ENCODE data around the gene EME2. TPM values are rescaled to one million over a fixed set of nuclear protein-coding genes. Genes with fewer than 3 reads are reported as not detected.

Gene EME2
- total and polyA plus RNA-seq, 2 of the 13 experiments (the other 11 are each of a cell fraction or from before 2014, with no cell fraction given), result 4.4 to 7.6 TPM

DNA sequence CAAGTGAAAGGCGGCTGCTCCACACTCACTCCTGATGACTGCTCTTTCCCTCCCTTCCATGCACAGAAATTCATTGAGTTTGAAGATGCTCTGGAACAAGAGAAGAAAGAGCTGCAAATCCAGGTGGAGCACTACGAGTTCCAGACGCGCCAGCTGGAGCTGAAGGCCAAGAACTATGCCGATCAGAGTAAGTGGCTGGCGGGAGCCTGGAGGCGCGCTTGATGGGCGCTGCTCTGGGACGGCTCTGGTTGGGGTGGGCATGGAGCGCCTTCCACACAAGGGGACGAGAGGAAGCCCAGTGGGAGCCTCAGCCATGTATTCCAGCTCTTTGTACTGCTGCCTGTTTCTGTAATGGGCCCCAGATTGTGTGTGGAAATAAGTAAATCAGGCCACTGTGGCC lies 48.1 kb upstream of the EME2 start:
- H3K4me1 ChIP-seq (ENCODE audit: insufficient read depth, low read length), result peaks cover 41% of the 10 kb centered on the region
- no peak for FAIRE-seq
- ChIA-PET CTCF (ENCODE audit: low intra/inter-chr PET ratio, low total read pairs) (no interaction called here), POLR2A (interaction anchor here (1.7 kb wide), 1 partner anchor 46 kb away, joined by 8 read pairs; the partner anchor contains the start of gene JPT2)
- H4K20me1 ChIP-seq (ENCODE audit: insufficient read depth, low read length), result peaks cover 10% of the 10 kb centered on the region
- 96% methylated on average over 8 of the region's 12 CpGs for WGBS (ENCODE audit: low lambda C conversion rate)
- no peaks in the 10 kb centered on the region for H3K27me3 ChIP-seq (ENCODE audit: control insufficient read depth in 1 of 2, insufficient read depth in 2 of 2, low read length in 2 of 2)
- H3K4me3 ChIP-seq (replicated peaks in 1 of 3; ENCODE audit: insufficient read depth in 1 of 3, low read depth in 2 of 3, low read length in 3 of 3), result no peak overlapping the region
- no TSS peak for BruUV-seq (replicated peaks)
- H2AFZ ChIP-seq (ENCODE audit: low read length), result no peak overlapping the region
- H3K36me3 ChIP-seq (replicated peaks in 1 of 2; ENCODE audit: control insufficient read depth in 1 of 2, insufficient read depth in 2 of 2, low read length in 2 of 2), result peaks cover 27 to 39% of the 10 kb centered on the region in 2 experiments; a peak in 4 of 5 replicates
- no peak overlapping the region for H3K9ac ChIP-seq (ENCODE audit: insufficient read depth, low read depth, low read length)
- DNase-seq (ENCODE audit: low spot score), result no peak
- H3K9me3 ChIP-seq (ENCODE audit: low read length), result no peaks in the 10 kb centered on the region
- H3K27ac ChIP-seq (ENCODE audit: extremely low read length, insufficient read depth, low read length), result no peak overlapping the region
- intact Hi-C loops (cut with micrococcal nuclease; ENCODE audit: unreplicated experiment) (no loop called here), in situ Hi-C loops (cut with HindIII; ENCODE audit: extremely low pct_ligation_motif_present, low pct_unique_long_range_greater_than_20kb) (no loop called here)
- H3K4me2 ChIP-seq (ENCODE audit: low read depth, low read length), result no peak overlapping the region
- no peak for ATAC-seq
- H3K79me2 ChIP-seq (ENCODE audit: insufficient read depth, low read length), result peaks cover 6% of the 10 kb centered on the region
- TF ChIP-seq SNRNP70 (IDR thresholded peaks at IDR 0.05; ENCODE audit: low read depth, low read length), result no peak
- TF ChIP-seq, protein P1, sequence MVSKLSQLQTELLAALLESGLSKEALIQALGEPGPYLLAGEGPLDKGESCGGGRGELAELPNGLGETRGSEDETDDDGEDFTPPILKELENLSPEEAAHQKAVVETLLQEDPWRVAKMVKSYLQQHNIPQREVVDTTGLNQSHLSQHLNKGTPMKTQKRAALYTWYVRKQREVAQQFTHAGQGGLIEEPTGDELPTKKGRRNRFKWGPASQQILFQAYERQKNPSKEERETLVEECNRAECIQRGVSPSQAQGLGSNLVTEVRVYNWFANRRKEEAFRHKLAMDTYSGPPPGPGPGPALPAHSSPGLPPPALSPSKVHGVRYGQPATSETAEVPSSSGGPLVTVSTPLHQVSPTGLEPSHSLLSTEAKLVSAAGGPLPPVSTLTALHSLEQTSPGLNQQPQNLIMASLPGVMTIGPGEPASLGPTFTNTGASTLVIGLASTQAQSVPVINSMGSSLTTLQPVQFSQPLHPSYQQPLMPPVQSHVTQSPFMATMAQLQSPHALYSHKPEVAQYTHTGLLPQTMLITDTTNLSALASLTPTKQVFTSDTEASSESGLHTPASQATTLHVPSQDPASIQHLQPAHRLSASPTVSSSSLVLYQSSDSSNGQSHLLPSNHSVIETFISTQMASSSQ (IDR thresholded peaks at IDR 0.05; ENCODE audit: low read depth), result no peak
- TF ChIP-seq, protein P1 (CRISPR knock-in tag; IDR thresholded peaks at IDR 0.05; ENCODE audit: borderline replicate concordance), result no peak
- TF ChIP-seq, protein P2, sequence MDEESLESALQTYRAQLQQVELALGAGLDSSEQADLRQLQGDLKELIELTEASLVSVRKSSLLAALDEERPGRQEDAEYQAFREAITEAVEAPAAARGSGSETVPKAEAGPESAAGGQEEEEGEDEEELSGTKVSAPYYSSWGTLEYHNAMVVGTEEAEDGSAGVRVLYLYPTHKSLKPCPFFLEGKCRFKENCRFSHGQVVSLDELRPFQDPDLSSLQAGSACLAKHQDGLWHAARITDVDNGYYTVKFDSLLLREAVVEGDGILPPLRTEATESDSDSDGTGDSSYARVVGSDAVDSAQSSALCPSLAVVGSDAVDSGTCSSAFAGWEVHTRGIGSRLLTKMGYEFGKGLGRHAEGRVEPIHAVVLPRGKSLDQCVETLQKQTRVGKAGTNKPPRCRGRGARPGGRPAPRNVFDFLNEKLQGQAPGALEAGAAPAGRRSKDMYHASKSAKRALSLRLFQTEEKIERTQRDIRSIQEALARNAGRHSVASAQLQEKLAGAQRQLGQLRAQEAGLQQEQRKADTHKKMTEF (CRISPR knock-in tag; IDR thresholded peaks at IDR 0.05), result no peak
- no peak for TF ChIP-seq REPIN1 (CRISPR knock-in tag; IDR thresholded peaks at IDR 0.05; ENCODE audit: borderline replicate concordance, low read depth)
- TF ChIP-seq, protein P3, sequence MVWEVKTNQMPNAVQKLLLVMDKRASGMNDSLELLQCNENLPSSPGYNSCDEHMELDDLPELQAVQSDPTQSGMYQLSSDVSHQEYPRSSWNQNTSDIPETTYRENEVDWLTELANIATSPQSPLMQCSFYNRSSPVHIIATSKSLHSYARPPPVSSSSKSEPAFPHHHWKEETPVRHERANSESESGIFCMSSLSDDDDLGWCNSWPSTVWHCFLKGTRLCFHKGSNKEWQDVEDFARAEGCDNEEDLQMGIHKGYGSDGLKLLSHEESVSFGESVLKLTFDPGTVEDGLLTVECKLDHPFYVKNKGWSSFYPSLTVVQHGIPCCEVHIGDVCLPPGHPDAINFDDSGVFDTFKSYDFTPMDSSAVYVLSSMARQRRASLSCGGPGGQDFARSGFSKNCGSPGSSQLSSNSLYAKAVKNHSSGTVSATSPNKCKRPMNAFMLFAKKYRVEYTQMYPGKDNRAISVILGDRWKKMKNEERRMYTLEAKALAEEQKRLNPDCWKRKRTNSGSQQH (CRISPR knock-in tag; IDR thresholded peaks at IDR 0.05; ENCODE audit: low read depth), result no peak
- TF ChIP-seq, protein P4, sequence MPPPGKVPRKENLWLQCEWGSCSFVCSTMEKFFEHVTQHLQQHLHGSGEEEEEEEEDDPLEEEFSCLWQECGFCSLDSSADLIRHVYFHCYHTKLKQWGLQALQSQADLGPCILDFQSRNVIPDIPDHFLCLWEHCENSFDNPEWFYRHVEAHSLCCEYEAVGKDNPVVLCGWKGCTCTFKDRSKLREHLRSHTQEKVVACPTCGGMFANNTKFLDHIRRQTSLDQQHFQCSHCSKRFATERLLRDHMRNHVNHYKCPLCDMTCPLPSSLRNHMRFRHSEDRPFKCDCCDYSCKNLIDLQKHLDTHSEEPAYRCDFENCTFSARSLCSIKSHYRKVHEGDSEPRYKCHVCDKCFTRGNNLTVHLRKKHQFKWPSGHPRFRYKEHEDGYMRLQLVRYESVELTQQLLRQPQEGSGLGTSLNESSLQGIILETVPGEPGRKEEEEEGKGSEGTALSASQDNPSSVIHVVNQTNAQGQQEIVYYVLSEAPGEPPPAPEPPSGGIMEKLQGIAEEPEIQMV (CRISPR knock-in tag; IDR thresholded peaks at IDR 0.05; ENCODE audit: low read depth), result no peak
- TF ChIP-seq, protein P5, sequence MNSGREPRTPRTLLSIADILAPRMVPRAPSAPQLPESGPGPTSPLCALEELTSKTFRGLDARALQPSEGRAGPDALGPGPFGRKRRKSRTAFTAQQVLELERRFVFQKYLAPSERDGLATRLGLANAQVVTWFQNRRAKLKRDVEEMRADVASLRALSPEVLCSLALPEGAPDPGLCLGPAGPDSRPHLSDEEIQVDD (CRISPR knock-in tag; IDR thresholded peaks at IDR 0.05; ENCODE audit: borderline replicate concordance), result no peak
- no peak for TF ChIP-seq ZNF777 (CRISPR knock-in tag; IDR thresholded peaks at IDR 0.05)
- no peak for TF ChIP-seq ZFAT (CRISPR knock-in tag; conservative IDR thresholded peaks at IDR 0.05)
- no peak for TF ChIP-seq ZNF468 (CRISPR knock-in tag; IDR thresholded peaks at IDR 0.05)
- no peak for TF ChIP-seq RNF2 (conservative IDR thresholded peaks at IDR 0.05; ENCODE audit: low read depth)
- TF ChIP-seq, protein P6, sequence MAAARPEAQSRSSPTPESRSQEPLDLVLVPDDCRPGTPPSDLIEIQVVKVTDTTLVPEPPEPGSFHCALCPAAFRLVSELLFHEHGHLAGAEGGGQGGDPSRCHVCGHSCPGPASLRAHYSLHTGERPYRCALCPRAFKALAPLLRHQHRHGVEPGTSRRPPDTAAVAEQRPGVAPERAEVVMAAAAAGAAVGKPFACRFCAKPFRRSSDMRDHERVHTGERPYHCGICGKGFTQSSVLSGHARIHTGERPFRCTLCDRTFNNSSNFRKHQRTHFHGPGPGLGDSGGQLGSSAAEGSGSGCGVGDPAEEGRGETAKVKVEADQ (CRISPR knock-in tag; IDR thresholded peaks at IDR 0.05; ENCODE audit: borderline replicate concordance), result no peak
- no peak for TF ChIP-seq ZNF136 (CRISPR knock-in tag; IDR thresholded peaks at IDR 0.05; ENCODE audit: low read depth)
- no peak for TF ChIP-seq ZNF124 (CRISPR knock-in tag; IDR thresholded peaks at IDR 0.05)

Measured in HepG2 (cell line).